ENCODE measurements around the gene ALS2CL.
"Not testable (repeated sequence)": the region's sequence is repeated elsewhere in the genome, so short reads cannot be mapped to it uniquely, and the experiment has no call there.

The ALS2CL gene

DNA sequence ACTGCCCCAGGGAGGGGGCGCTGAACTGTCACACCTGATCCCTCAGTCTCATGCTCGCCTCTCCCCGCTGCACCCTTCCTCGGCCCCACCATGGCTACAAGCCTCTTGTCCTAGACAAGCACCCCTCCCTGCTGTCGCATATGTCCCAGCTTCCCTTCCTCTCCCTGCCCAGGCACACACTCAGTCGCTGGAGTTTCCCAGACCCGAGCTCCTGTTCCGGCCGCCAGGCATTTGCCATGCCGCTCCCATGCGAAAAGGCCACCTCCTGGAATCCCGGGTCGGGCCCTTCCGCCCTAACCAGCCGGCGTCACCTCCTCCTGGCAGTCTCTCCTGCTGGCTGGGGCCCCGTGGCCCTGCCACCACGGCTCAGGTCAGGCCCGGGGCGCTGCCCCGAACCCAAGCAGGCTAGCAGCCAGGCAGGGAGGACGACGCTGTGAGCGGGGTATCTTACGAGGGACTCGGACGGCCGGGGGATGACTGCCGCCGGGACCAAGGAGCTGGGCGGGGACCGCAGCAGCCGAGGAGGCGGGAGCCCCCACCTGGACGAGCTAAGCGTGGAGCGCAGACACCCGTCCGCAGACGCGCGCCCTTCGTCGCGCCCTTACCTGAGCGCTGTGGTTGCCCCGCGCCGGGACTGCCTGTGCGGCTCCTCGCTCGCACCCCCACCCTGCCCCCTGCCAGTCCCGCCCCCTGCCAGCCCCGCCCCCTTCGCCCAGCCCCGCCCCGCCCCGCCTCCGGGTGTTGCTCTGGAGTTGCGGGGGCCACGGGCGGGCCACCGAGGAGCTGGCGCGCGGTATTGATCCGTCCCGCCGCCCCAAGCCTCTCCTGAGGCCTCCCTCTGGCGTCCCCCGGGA is at the start of gene ALS2CL:
Gene ALS2CL, minus strand, starts transcription at position 642 of the 854 bp plus-strand sequence. CDS start 4,239 bp downstream, outside the sequence.
- Histone ChIP-seq H3K4me3 (ENCODE audit: low read length in 2 of 2) (peak within 1 kb of the TSS; percentile 79 to 83), H3K27me3 (ENCODE audit: control insufficient read depth in 1 of 2, insufficient read depth in 2 of 2, low read length in 2 of 2) (peaks cover 3 to 4% of the 10 kb centered on the region in 2 donors), H3K27ac (ENCODE audit: low read length) (no peak within 1 kb of the TSS), H3K4me1 (ENCODE audit: control insufficient read depth, insufficient read depth, low read length) (peaks cover 59% of the 10 kb centered on the region), H3K36me3 (ENCODE audit: control insufficient read depth in 2 of 2, insufficient read depth in 2 of 2, low read length in 2 of 2) (no peaks in the 10 kb centered on the region), H3K9ac (ENCODE audit: low read length in 2 of 2) (peak within 1 kb of the TSS; percentile 64 to 72), H3K9me3 (ENCODE audit: control insufficient read depth in 2 of 2, low read length in 2 of 2) (no peaks in the 10 kb centered on the region)

DNA sequence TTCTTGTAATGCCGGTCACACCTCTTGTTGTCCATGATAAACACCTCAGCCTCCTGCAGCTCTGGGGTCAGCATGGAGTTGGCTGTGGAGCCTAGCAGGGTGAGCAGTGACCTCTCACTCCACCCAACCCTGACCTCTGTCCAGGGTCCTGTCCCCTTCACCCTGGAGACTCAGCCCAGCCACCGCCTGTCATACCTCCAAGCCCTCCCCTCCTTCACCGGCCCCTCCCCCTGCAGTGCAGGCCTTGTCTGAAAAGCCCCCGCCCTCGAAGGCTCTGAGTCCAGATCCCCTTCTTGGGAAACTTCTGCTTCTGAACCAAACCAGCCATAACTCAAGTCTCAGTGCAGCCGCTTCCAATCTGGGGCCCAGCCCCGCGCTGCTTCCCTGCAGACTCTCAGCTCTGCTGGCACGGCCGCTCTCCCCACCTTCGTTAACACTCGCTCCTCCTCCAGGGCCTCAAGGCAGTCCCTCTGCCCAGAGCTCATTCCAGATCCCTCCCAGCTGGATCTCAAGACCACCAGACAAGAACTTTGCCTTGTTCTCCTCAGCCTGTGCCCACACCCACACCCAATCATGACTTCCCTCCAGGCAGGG is 49.6 kb upstream of the ALS2CL start:
- H3K4me1 ChIP-seq (ENCODE audit: control insufficient read depth, insufficient read depth, low read length), result no peaks in the 10 kb centered on the region
- no peaks in the 10 kb centered on the region for H3K9me3 ChIP-seq (ENCODE audit: control insufficient read depth in 2 of 2, low read length in 2 of 2)
- H3K4me3 ChIP-seq (ENCODE audit: low read length in 2 of 2), result no peak overlapping the region
- no peak overlapping the region for H3K27ac ChIP-seq (ENCODE audit: low read length)
- H3K27me3 ChIP-seq (ENCODE audit: control insufficient read depth in 1 of 2, insufficient read depth in 2 of 2, low read length in 2 of 2), result peaks cover 0 to 3% of the 10 kb centered on the region in 2 donors
- H3K36me3 ChIP-seq (ENCODE audit: control insufficient read depth in 2 of 2, insufficient read depth in 2 of 2, low read length in 2 of 2), result no peaks in the 10 kb centered on the region
- H3K9ac ChIP-seq (ENCODE audit: low read length in 2 of 2), result no peak overlapping the region

- H3K9ac ChIP-seq (ENCODE audit: low read length in 2 of 2); H3K27ac ChIP-seq (ENCODE audit: low read length); H3K36me3 ChIP-seq (ENCODE audit: control insufficient read depth in 2 of 2, insufficient read depth in 2 of 2, low read length in 2 of 2); H3K4me3 ChIP-seq (ENCODE audit: low read length in 2 of 2); H3K27me3 ChIP-seq (ENCODE audit: control insufficient read depth in 1 of 2, insufficient read depth in 2 of 2, low read length in 2 of 2); H3K9me3 ChIP-seq (ENCODE audit: control insufficient read depth in 2 of 2, low read length in 2 of 2); H3K4me1 ChIP-seq (ENCODE audit: control insufficient read depth, insufficient read depth, low read length): not testable (repeated sequence)
Measured at GRCh38 chr3:46739565-46739964, 46.1 kb upstream of the ALS2CL start.

- H3K27ac ChIP-seq (ENCODE audit: low read length), result no peak overlapping the region
- H3K27me3 ChIP-seq (ENCODE audit: control insufficient read depth in 1 of 2, insufficient read depth in 2 of 2, low read length in 2 of 2), result peaks cover 0 to 5% of the 10 kb centered on the region in 2 donors
- no peaks in the 10 kb centered on the region for H3K4me1 ChIP-seq (ENCODE audit: control insufficient read depth, insufficient read depth, low read length)
- H3K9me3 ChIP-seq (ENCODE audit: control insufficient read depth in 2 of 2, low read length in 2 of 2), result no peaks in the 10 kb centered on the region
- no peak overlapping the region for H3K9ac ChIP-seq (ENCODE audit: low read length in 2 of 2)
- no peak overlapping the region for H3K4me3 ChIP-seq (ENCODE audit: low read length in 2 of 2)
- H3K36me3 ChIP-seq (ENCODE audit: control insufficient read depth in 2 of 2, insufficient read depth in 2 of 2, low read length in 2 of 2), result no peaks in the 10 kb centered on the region
Measured at GRCh38 chr3:46737329-46737731, 43.9 kb upstream of the ALS2CL start.

- Histone ChIP-seq H3K4me3 (ENCODE audit: low read length in 2 of 2) (no peak overlapping the region), H3K9ac (ENCODE audit: low read length in 2 of 2) (no peak overlapping the region), H3K9me3 (ENCODE audit: control insufficient read depth in 2 of 2, low read length in 2 of 2) (no peaks in the 10 kb centered on the region), H3K36me3 (ENCODE audit: control insufficient read depth in 2 of 2, insufficient read depth in 2 of 2, low read length in 2 of 2) (no peaks in the 10 kb centered on the region), H3K27me3 (ENCODE audit: control insufficient read depth in 1 of 2, insufficient read depth in 2 of 2, low read length in 2 of 2) (peaks cover 0 to 6% of the 10 kb centered on the region in 2 donors), H3K4me1 (ENCODE audit: control insufficient read depth, insufficient read depth, low read length) (no peaks in the 10 kb centered on the region), H3K27ac (ENCODE audit: low read length) (no peak overlapping the region)
Measured at GRCh38 chr3:46736006-46736872, 42.8 kb upstream of the ALS2CL start.

DNA sequence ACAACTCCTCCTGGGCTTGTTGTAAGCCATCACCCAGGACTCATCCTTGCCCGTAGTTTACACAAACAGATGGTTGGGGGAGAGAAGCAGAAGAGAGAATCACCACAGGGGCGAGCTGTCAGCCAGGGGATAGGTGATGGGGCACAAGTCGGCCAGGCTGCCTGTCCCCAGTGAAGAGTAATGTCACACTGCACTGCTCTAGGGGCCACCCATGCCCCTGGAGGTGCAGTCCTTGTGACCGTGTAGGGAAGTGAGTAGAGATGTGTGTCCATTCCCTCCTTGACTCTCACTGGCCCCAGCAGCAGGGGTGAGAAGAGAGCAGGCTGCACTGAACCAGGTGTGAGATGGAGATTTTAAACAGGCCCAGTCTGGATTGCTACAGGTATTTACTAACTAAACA is 41.3 kb upstream of the ALS2CL start:
- H3K4me3 ChIP-seq (ENCODE audit: low read length in 2 of 2), result no peak overlapping the region
- H3K27ac ChIP-seq (ENCODE audit: low read length), result no peak overlapping the region
- H3K27me3 ChIP-seq (ENCODE audit: control insufficient read depth in 1 of 2, insufficient read depth in 2 of 2, low read length in 2 of 2), result peaks cover 0 to 6% of the 10 kb centered on the region in 2 donors
- H3K4me1 ChIP-seq (ENCODE audit: control insufficient read depth, insufficient read depth, low read length), result no peaks in the 10 kb centered on the region
- H3K9me3 ChIP-seq (ENCODE audit: control insufficient read depth in 2 of 2, low read length in 2 of 2), result no peaks in the 10 kb centered on the region
- H3K9ac ChIP-seq (ENCODE audit: low read length in 2 of 2), result no peak overlapping the region
- H3K36me3 ChIP-seq (ENCODE audit: control insufficient read depth in 2 of 2, insufficient read depth in 2 of 2, low read length in 2 of 2), result no peaks in the 10 kb centered on the region

GRCh38 chr3:46733026-46733800 is 39.7 kb upstream of the ALS2CL start:
- no peaks in the 10 kb centered on the region for H3K4me1 ChIP-seq (ENCODE audit: control insufficient read depth, insufficient read depth, low read length)
- no peak overlapping the region for H3K27ac ChIP-seq (ENCODE audit: low read length)
- no peaks in the 10 kb centered on the region for H3K36me3 ChIP-seq (ENCODE audit: control insufficient read depth in 2 of 2, insufficient read depth in 2 of 2, low read length in 2 of 2)
- peaks cover 0 to 6% of the 10 kb centered on the region in 2 donors for H3K27me3 ChIP-seq (ENCODE audit: control insufficient read depth in 1 of 2, insufficient read depth in 2 of 2, low read length in 2 of 2)
- H3K9ac ChIP-seq (ENCODE audit: low read length in 2 of 2), result no peak overlapping the region
- H3K4me3 ChIP-seq (ENCODE audit: low read length in 2 of 2), result no peak overlapping the region
- H3K9me3 ChIP-seq (ENCODE audit: control insufficient read depth in 2 of 2, low read length in 2 of 2), result no peaks in the 10 kb centered on the region

GRCh38 chr3:46731795-46732194 is 38.3 kb upstream of the ALS2CL start:
- Histone ChIP-seq H3K9me3 (ENCODE audit: control insufficient read depth in 2 of 2, low read length in 2 of 2) (no peaks in the 10 kb centered on the region), H3K4me3 (ENCODE audit: low read length in 2 of 2) (no peak overlapping the region), H3K27me3 (ENCODE audit: control insufficient read depth in 1 of 2, insufficient read depth in 2 of 2, low read length in 2 of 2) (peaks cover 0 to 6% of the 10 kb centered on the region in 2 donors), H3K4me1 (ENCODE audit: control insufficient read depth, insufficient read depth, low read length) (no peaks in the 10 kb centered on the region), H3K36me3 (ENCODE audit: control insufficient read depth in 2 of 2, insufficient read depth in 2 of 2, low read length in 2 of 2) (no peaks in the 10 kb centered on the region), H3K9ac (ENCODE audit: low read length in 2 of 2) (no peak overlapping the region), H3K27ac (ENCODE audit: low read length) (no peak overlapping the region)

- H3K4me3 ChIP-seq (ENCODE audit: low read length in 2 of 2), result no peak overlapping the region
- H3K9me3 ChIP-seq (ENCODE audit: control insufficient read depth in 2 of 2, low read length in 2 of 2), result no peaks in the 10 kb centered on the region
- H3K36me3 ChIP-seq (ENCODE audit: control insufficient read depth in 2 of 2, insufficient read depth in 2 of 2, low read length in 2 of 2), result no peaks in the 10 kb centered on the region
- no peaks in the 10 kb centered on the region for H3K4me1 ChIP-seq (ENCODE audit: control insufficient read depth, insufficient read depth, low read length)
- H3K27ac ChIP-seq (ENCODE audit: low read length), result no peak overlapping the region
- H3K9ac ChIP-seq (ENCODE audit: low read length in 2 of 2), result no peak overlapping the region
- peaks cover 0 to 5% of the 10 kb centered on the region in 2 donors for H3K27me3 ChIP-seq (ENCODE audit: control insufficient read depth in 1 of 2, insufficient read depth in 2 of 2, low read length in 2 of 2)
Measured at GRCh38 chr3:46730819-46731218, 37.3 kb upstream of the ALS2CL start.

DNA sequence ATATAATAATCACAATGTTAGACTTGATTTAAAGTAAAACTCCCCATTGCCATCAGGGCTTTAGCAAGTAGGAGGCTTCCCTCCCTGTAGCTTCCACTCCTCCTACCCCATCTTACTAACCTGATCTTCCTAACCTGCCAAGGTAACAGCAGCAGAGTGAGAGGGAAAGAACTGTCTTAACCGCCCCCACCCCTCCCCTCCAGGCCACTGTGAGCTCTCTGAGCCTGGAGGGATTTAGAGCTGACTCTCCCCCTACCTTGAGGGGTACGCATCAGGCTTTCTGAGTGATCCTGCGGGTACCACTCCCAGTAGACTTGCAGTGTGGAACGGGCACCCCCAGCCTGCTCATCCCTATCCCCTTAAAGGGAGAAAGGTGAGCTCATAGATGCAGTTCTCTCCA is 35.6 kb upstream of the ALS2CL start:
- Histone ChIP-seq H3K27ac (ENCODE audit: low read length) (no peak overlapping the region), H3K9me3 (ENCODE audit: control insufficient read depth in 2 of 2, low read length in 2 of 2) (no peaks in the 10 kb centered on the region), H3K27me3 (ENCODE audit: control insufficient read depth in 1 of 2, insufficient read depth in 2 of 2, low read length in 2 of 2) (peaks cover 0 to 5% of the 10 kb centered on the region in 2 donors), H3K4me1 (ENCODE audit: control insufficient read depth, insufficient read depth, low read length) (no peaks in the 10 kb centered on the region), H3K4me3 (ENCODE audit: low read length in 2 of 2) (no peak overlapping the region), H3K36me3 (ENCODE audit: control insufficient read depth in 2 of 2, insufficient read depth in 2 of 2, low read length in 2 of 2) (no peaks in the 10 kb centered on the region), H3K9ac (ENCODE audit: low read length in 2 of 2) (no peak overlapping the region)

All from stomach smooth muscle (tissue), 2 donors.